Measurements from ENCODE around the gene AP2A2.

Gene AP2A2

GRCh38 chr11:925496-926301 lies at the start of gene AP2A2:
AP2A2 (plus strand) TSS chr11:925870; CDS start chr11:926022, 152 bp downstream.
- DNase-seq = peak; percentile 93

- DNase-seq = no peak
These were observed 49.1 kb upstream of the AP2A2 start for GRCh38 chr11:876545-876944.

- DNase-seq = no peak
These were observed 48.1 kb upstream of the AP2A2 start for GRCh38 chr11:877565-877964.

GRCh38 chr11:880447-880846 lies 45.2 kb upstream of the AP2A2 start:
- DNase-seq = no peak

GRCh38 chr11:882596-882995 lies 43.1 kb upstream of the AP2A2 start:
- no peak for DNase-seq

DNA sequence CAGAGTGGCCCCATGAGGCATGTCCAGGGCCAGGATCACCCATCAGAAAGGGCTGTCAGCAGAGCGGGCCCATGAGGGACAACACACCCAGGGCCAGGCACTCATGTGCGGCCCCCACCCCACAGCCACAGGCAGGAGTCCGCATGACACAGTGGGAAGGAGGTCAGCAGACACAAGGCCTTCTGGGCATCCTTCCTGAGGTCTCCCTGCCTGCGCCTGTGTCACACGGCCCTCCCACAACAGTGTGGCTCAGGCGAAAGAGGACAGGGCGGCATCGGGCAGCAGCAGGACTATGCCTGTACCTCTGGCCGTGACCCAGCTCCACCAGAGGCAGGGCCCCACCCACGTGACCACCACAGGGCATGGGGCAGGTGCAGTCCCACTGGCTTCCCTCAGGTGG lies 42.1 kb upstream of the AP2A2 start:
- DNase-seq = no peak

- DNase-seq = no peak
These were observed 41.0 kb upstream of the AP2A2 start for GRCh38 chr11:884578-885070.

- no peak for DNase-seq
These were observed 39.1 kb upstream of the AP2A2 start for GRCh38 chr11:886568-886967.

GRCh38 chr11:887589-887988 lies 38.1 kb upstream of the AP2A2 start:
- no peak for DNase-seq

DNA sequence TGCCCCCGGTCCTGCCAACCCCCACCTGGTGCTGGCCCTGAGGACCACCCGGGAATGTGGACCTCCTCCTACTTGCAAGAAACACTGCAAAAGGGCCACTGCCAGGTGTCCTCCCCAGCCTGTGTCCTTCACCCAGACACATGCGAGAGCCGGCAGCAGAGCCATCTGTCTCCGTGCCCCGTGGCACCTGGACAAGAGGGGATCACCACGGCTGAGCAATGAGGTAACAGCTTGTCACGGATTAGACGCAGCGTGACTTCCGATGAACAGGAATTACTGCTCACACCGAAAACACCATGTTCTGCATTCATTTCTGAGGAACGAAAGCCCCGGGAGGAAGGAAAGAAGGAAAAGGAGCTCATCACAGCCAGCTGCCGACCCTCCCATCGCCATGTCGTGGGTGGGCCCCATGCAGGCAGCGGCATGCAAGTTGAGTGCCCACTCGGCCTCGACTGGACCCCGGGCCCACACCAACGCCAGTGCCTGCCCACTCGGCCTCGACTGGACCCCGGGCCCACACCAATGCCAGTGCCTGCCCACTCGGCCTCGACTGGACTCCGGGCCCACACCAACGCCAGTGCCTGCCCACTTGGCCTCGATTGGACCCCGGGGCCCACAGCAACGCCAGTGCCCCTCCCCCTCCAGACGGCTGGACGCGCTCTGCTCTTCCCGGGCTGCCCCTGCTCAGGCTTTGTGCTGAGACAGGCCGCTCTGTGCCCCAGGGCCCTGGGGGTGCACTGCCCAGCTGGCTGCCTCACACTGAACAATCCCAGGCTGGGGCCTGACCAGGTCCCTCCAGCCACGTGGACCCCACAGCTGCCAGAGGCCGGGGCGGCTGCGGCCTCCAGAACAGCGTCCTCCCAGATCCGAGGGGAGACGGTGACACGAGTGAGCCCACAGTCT lies 37.1 kb upstream of the AP2A2 start:
- DNase-seq = no peak

GRCh38 chr11:889257-889656 lies 36.4 kb upstream of the AP2A2 start:
- DNase-seq = no peak

GRCh38 chr11:889687-890475 lies 35.8 kb upstream of the AP2A2 start:
- no peak for DNase-seq

DNA sequence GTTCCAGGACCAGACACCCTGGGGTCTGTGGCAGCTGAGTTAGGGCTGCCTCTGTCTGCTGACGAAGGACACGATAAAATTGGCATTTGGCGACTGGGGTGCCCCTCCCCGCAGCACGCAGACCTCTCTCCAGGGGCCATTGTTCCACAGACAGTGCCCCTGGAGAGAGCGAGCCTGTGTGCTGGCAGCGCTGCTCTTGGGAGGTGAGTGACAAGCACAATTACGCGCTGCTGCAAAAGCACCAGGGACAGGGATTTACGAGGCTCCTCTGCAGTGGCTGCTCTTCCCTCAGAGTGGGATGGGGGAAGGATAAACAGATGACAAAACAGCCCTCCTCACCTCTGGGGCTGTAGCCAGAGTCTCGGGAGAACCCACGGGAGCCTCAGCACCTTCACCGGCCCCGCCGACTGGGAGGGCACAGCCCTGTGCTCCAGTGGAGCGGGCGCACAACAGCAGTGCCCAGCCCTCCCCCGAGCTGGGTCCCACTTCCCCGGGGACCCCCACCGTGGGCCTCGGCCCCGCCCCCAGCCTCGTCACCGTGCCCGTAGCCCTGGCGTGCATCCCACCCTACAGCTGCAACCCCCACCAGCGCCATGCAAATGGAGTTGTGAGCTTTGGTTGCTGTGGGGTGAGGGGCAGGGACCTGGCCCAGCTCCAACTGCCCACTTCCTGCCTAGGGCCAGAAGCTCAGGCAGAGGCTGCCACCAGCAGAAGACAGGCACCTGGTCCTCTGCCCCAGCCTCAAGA lies 34.7 kb upstream of the AP2A2 start:
- DNase-seq = no peak

DNA sequence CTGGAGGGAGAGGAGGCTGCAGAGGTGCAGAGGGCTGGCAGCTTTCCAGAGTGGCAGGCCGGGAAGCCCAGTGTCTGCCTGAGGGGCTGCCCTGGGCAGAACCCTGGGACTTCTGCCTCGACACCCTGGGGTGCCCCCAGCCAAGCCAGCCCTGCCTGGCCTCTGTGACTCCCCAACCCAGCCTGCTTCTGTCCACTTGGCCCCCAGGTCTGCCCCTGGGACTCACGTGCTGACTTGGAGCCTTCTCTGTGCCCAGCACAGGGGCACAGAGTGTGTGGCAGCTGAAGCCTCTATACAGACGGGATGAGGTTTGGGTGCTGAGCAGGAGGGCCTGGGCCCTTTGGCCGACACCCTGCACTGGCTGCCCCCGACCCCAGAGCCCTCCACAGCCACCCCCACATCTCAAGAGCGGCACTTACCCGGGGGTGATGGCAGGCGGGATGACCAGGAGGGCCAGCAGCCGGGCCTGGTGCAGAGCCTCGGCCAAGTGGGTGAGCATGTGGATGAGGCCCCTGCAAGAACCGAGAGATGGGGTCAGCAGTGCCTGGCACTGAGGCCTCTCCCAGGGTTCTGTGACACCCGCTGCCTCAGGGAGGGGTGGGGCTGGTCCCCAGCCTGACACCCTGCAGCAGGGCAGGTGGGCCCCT lies 32.5 kb upstream of the AP2A2 start:
- no peak for DNase-seq

DNA sequence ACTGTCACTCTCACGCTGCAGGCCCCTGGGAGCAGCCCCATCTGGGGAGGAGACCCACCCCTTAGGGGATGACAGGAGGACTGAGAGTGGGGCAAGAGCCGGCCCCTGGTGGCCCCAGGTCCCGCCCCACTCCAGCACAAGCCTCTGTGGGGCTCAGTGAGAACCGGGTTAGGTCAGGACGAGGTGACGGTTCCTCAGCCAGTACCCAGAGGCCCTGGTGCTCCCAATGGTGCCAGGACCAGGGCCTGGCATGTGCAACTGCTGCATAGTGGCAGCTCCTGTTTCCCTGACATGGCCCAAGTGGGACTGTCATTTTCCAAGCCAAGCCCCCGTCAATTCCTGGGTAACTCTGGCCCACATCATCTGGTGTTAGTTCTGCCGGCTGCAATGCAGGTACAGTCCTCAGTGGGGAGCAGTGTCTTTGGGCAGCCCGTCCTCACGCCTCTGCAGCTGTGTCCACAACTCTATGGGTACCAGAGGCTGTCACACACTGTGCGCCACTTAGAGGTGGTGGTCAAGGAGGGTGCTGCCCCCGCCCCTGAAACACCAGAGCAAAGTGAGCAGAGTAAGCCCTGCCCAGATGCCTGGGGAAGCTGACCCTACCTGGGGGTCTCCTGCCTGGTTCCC lies 31.0 kb upstream of the AP2A2 start:
- DNase-seq = no peak

DNA sequence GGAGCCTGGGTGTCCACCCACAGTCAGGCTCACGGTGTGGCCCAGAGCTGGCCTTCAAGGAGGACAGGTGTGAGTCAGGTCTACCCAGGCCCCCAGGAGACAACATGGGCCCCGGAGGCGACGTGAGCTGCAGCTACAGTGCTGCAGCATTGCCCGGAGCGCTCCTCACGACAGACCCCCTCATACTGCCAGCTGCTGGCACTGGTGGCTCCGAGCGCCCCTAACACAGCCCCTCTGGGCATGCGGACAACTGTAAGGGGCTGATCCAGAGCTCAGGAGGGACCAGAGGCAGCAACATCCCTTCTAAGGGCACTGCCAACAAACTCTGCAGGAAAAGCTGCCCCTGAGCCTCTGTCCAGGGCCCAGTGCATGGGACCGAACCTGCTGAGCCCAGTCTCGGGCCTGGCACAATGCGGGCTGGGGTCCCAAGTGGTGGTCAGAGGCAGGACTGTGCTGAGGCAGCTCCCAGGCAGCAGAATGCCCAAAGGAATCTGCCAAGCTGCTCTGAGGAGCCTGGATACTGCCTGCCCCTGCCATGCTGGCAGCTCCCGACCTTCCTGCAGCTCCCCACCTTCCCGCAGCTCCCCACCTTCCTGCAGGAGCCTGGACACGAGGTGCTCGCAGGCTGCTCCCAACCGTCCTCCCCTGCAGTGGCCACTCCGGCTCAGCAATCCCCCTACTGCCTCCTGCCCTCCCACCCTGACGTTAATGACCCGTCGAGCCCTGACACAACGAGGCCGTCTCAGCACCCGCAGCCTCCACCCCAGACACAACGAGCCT lies 30.1 kb upstream of the AP2A2 start:
- no peak for DNase-seq

GRCh38 chr11:897253-898142 lies 28.2 kb upstream of the AP2A2 start:
- DNase-seq = no peak

DNA sequence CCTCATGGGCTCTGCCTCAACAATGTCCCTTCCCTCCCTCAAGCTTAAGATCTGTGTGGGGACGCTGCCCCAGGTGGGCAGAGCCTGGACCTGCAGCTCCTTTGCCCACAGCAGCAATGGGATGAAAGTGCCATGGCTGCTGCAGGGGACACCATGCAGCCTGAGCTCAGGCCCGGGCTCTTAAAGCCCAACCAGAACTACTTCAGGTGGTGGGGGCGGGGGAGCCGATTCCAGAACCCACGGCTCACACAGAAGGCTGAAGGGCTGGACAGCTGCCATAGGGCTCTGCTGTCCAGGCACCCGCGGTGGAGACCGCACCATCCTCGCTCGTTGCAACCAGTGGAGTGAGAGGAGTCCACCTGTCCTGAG lies 27.5 kb upstream of the AP2A2 start:
- DNase-seq = no peak

DNA sequence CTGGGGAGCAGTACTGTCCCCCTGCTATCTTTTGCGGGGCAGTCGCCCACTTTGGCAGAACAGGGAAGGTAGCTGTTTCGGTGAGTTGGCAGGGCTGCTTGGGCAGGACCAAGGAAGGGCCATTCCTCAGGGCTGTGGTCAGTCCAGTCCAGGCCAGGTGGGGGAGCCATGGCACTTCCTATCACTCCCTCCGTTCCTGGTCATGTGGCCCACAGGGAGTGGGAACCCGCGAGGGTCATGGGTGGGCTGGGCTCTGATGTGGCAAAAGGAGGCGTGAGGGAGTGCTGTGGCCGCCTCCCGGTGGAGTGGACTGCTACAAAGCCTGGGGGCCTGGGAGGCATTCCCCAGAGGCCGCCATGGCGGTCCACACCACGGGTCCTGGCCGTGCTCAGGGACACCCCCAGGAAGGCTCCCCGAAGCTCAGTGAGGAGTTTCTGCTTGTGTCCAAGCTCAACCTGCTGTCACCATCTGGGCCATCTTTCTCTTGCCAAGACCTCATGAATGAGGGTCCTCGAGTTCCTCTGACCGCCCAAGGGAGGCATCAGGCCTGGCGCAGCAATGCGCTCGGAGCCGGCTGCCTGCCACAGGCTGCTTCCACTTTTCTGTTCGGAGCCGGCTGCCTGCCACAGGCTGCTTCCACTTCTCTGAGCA lies 27.0 kb upstream of the AP2A2 start:
- no peak for DNase-seq
